Endothelial cell of umbilical vein (primary cell): ENCODE results near the gene NRXN3. TPM values are rescaled to one million over a fixed set of nuclear protein-coding genes. Genes with fewer than 3 reads are reported as not detected.

Experiments used
- BruUV-seq: library from RNA; stranded (reverse); fragments of 400-500 nt; replicated peaks from 2 replicates; lab custom pipeline; 2021; lab: Mats Ljungman, UMichigan
- CTCF ChIA-PET: fragments of 300-600, 350-600 bp; sonication (Branson Sonifier 250); formaldehyde crosslinking; loops from one replicate; lab custom pipeline; 2021; ENCODE audit warnings: antibody characterized with exemption, inconsistent platforms; lab: Charles Lee
- POLR2A ChIA-PET: fragments of 300-600, 350-600 bp; sonication (Branson Sonifier 250); formaldehyde crosslinking; loops from one replicate; lab custom pipeline; 2021; ENCODE audit warnings: antibody characterized with exemption, inconsistent platforms; lab: Charles Lee
- DNase-seq: peaks from one replicate; pipeline ENCODE4 v3.0.0-alpha.2; 2011; ENCODE audit warnings: low read depth, low spot score
- FAIRE-seq: peaks from 2 replicates; lab custom pipeline; 2011; peaks lifted over from hg19 to GRCh38; lab: Jason Lieb, UNC
- H2AFZ ChIP-seq: 2 replicates; pipeline ENCODE4 v1.6.0; 2012; ENCODE audit warnings: low read depth, low read length, control low read depth, inconsistent platforms
- H3K27ac ChIP-seq: 2 replicates; pipeline ENCODE4 v1.5.1; 2011; ENCODE audit warnings: low read depth, mild to moderate bottlenecking, control low read depth, low read length, moderate library complexity; ENCODE audit not compliant: insufficient read depth
- H3K27me3 ChIP-seq, 2 experiments: 2 replicates each; pipeline versions ENCODE4 v1.6.0 to v1.6.1; 2011; ENCODE audit warnings: low read length in 2 of 2, mixed read lengths in 1 of 2; ENCODE audit not compliant: control insufficient read depth in 2 of 2, insufficient read depth in 2 of 2
- H3K36me3 ChIP-seq, 2 experiments: 2 replicates in 1 of 2; 3 replicates in 1 of 2; pipeline ENCODE4 v1.5.1; 2011; ENCODE audit warnings: low read length in 2 of 2, mild to moderate bottlenecking in 1 of 2, moderate library complexity in 1 of 2; ENCODE audit not compliant: control insufficient read depth in 2 of 2, insufficient read depth in 2 of 2; ENCODE audit errors: extremely low read depth in 1 of 2
- H3K4me1 ChIP-seq: 3 replicates; pipeline ENCODE4 v1.5.1; 2011; ENCODE audit warnings: mild to moderate bottlenecking, low read length; ENCODE audit not compliant: control insufficient read depth, insufficient read depth; ENCODE audit errors: extremely low read depth
- H3K4me2 ChIP-seq: 2 replicates; pipeline ENCODE4 v1.6.1; 2011; ENCODE audit warnings: low read length, control low read depth, mixed read lengths; ENCODE audit not compliant: insufficient read depth
- H3K4me3 ChIP-seq, 3 experiments: fragments of 200-600 bp in 1 of 3; sonication (generic), shearing (Covaris generic) in 1 of 3; replicated peaks in 1 of 3; 2 replicates each; pipeline ENCODE4 v1.5.1; 2011 to 2016; ENCODE audit warnings: control low read depth in 3 of 3, low read length in 3 of 3, mild to moderate bottlenecking in 2 of 3, inconsistent platforms in 1 of 3, low read depth in 1 of 3, moderate library complexity in 1 of 3; ENCODE audit not compliant: insufficient read depth in 1 of 3
- H3K79me2 ChIP-seq: 2 replicates; pipeline ENCODE4 v1.6.0; 2012; ENCODE audit warnings: low read length, inconsistent platforms; ENCODE audit not compliant: control insufficient read depth, insufficient read depth
- H3K9ac ChIP-seq: replicated peaks from 2 replicates; pipeline ENCODE3; 2011; ENCODE audit warnings: low read length, control low read depth; ENCODE audit not compliant: insufficient read depth; ENCODE audit errors: extremely low read depth
- H3K9me1 ChIP-seq: replicated peaks from 3 replicates; pipeline ENCODE4 v1.6.0; 2011; ENCODE audit warnings: mild to moderate bottlenecking, low read length; ENCODE audit not compliant: control insufficient read depth, insufficient read depth; ENCODE audit errors: extremely low read depth
- H3K9me3 ChIP-seq: replicated peaks from 2 replicates; pipeline ENCODE4 v1.5.1; 2012; ENCODE audit warnings: low read length, inconsistent platforms; ENCODE audit not compliant: control insufficient read depth, insufficient read depth
- H4K20me1 ChIP-seq: replicated peaks from 2 replicates; pipeline ENCODE3; 2011; ENCODE audit warnings: mild to moderate bottlenecking, low read length; ENCODE audit not compliant: control insufficient read depth, insufficient read depth; ENCODE audit errors: extremely low read depth
- CTCF ChIP-seq, 2 donors: IDR thresholded peaks; 1 replicate in 1 of 2; 2 replicates in 1 of 2; pipeline ENCODE4 v1.5.1; 2011; ENCODE audit warnings: low read length in 2 of 2, mild to moderate bottlenecking in 2 of 2, moderate library complexity in 2 of 2, control low read depth in 1 of 2, inconsistent platforms in 1 of 2, low read depth in 1 of 2; ENCODE audit not compliant: insufficient read depth in 1 of 2; ENCODE audit errors: extremely low read depth in 1 of 2
- EZH2 ChIP-seq: IDR thresholded peaks from 2 replicates; pipeline ENCODE4 v1.6.1; 2012; ENCODE audit warnings: borderline replicate concordance, low read depth, mild to moderate bottlenecking, moderate library complexity, low read length, inconsistent platforms; ENCODE audit not compliant: severe bottlenecking
- FOS ChIP-seq: IDR thresholded peaks from 2 replicates; pipeline ENCODE4 v1.6.1; 2011; ENCODE audit warnings: mild to moderate bottlenecking, low read length, moderate library complexity, borderline replicate concordance; ENCODE audit not compliant: insufficient read depth
- GATA2 ChIP-seq: IDR thresholded peaks from 2 replicates; pipeline ENCODE4 v1.7.0; 2011; ENCODE audit warnings: low read depth, mild to moderate bottlenecking, moderate library complexity, mixed read lengths, low read length; ENCODE audit not compliant: insufficient read length, insufficient read depth
- JUN ChIP-seq: IDR thresholded peaks from 2 replicates; pipeline ENCODE4 v1.6.1; 2011; ENCODE audit warnings: borderline replicate concordance, low read depth; ENCODE audit not compliant: insufficient read length, insufficient read depth
- MAX ChIP-seq: IDR thresholded peaks from 2 replicates; pipeline ENCODE4 v1.6.1; 2011; ENCODE audit not compliant: insufficient read depth, insufficient read length
- MYC ChIP-seq: IDR thresholded peaks from one replicate; pipeline ENCODE4 v1.6.1; 2011; ENCODE audit warnings: mild to moderate bottlenecking, low read depth, low read length
- POLR2A ChIP-seq: IDR thresholded peaks from 2 replicates; pipeline ENCODE4 v1.6.1; 2012; ENCODE audit warnings: low read depth, mild to moderate bottlenecking, control low read depth, low read length
- POLR2AphosphoS5 ChIP-seq: IDR thresholded peaks from 2 replicates; pipeline ENCODE4 v1.6.1; 2012; ENCODE audit warnings: low read depth, mild to moderate bottlenecking, control low read depth, low read length, moderate library complexity; ENCODE audit not compliant: insufficient read depth
- dilution Hi-C: fragments of 300-500 bp; cut with MboI; formaldehyde crosslinking; loops from one replicate; pipeline ENCODE4 v1.15.0; 2019; ENCODE audit warnings: low sequenced_read_pairs; ENCODE audit not compliant: extremely low pct_ligation_motif_present
- intact Hi-C: fragments of 100-400 bp; cut with micrococcal nuclease; formaldehyde crosslinking; loops from one replicate; pipeline ENCODE4 v1.10.0; 2022
- polyA plus RNA-seq, 4 experiments: library from polyadenylated mRNA; depleted of rRNA in 3 of 4; stranded (reverse) in 3 of 4; unstranded in 1 of 4; fragments of >200 nt; gene quantifications; 2 replicates each; pipeline versions ENCODE4 v1.2.1 to v1.2.3, GENCODE V29; 2011 to 2012; ENCODE audit warnings: missing spikeins in 1 of 4
- total RNA-seq: library from RNA; stranded (reverse); gene quantifications from 2 replicates; pipeline ENCODE4 v1.2.3, GENCODE V29; 2021

Gene NRXN3
- total and polyA plus RNA-seq, 2 donors (not counting 3 experiments of a cell fraction or from before 2014, with no cell fraction given) = 0.72 to 4.2 TPM

- no peak overlapping the region for H3K4me3 ChIP-seq
- peaks cover 14% of the 10 kb centered on the region for H3K4me1 ChIP-seq
- H3K27me3 ChIP-seq = no peaks in the 10 kb centered on the region
- no peaks in the 10 kb centered on the region for H3K9me3 ChIP-seq
- intact Hi-C loops (no loop called here), dilution Hi-C loops (no loop called here)
- H3K36me3 ChIP-seq = no peaks in the 10 kb centered on the region
- no peak overlapping the region for H3K27ac ChIP-seq
- no peaks in the 10 kb centered on the region for H4K20me1 ChIP-seq
- FAIRE-seq (no peak), DNase-seq (no peak)
- TF ChIP-seq EZH2 (no peak), FOS (no peak), CTCF (IDR thresholded peaks at IDR 0.05; ENCODE audit: extremely low read depth in 1 of 2, insufficient read depth in 1 of 2, low read depth in 1 of 2, low read length in 2 of 2) (no peak), MAX (no peak), MYC (no peak), GATA2 (no peak), POLR2AphosphoS5 (no peak), POLR2A (no peak), JUN (no peak)
- no TSS peak for BruUV-seq
- H3K4me2 ChIP-seq = no peak overlapping the region
- no peak overlapping the region for H3K9ac ChIP-seq
- POLR2A ChIA-PET = no interaction called here
- H3K9me1 ChIP-seq = no peaks in the 10 kb centered on the region
- H2AFZ ChIP-seq = no peak overlapping the region
- H3K79me2 ChIP-seq = no peaks in the 10 kb centered on the region
- CTCF ChIA-PET = no interaction called here
Observed at GRCh38 chr14:79043194-79043889, 873.2 kb downstream of the NRXN3 start.
